Amniotic stem cell (primary cell): ENCODE measurements around the gene LGALS9.
"Not testable (repeated sequence)": the region's sequence is repeated elsewhere in the genome, so short reads cannot be mapped to it uniquely, and the experiment has no call there.

Experiments used
- DNase-seq: peaks from one replicate; lab custom pipeline; 2025; lab: John Stamatoyannopoulos, UW

The LGALS9 gene

DNA sequence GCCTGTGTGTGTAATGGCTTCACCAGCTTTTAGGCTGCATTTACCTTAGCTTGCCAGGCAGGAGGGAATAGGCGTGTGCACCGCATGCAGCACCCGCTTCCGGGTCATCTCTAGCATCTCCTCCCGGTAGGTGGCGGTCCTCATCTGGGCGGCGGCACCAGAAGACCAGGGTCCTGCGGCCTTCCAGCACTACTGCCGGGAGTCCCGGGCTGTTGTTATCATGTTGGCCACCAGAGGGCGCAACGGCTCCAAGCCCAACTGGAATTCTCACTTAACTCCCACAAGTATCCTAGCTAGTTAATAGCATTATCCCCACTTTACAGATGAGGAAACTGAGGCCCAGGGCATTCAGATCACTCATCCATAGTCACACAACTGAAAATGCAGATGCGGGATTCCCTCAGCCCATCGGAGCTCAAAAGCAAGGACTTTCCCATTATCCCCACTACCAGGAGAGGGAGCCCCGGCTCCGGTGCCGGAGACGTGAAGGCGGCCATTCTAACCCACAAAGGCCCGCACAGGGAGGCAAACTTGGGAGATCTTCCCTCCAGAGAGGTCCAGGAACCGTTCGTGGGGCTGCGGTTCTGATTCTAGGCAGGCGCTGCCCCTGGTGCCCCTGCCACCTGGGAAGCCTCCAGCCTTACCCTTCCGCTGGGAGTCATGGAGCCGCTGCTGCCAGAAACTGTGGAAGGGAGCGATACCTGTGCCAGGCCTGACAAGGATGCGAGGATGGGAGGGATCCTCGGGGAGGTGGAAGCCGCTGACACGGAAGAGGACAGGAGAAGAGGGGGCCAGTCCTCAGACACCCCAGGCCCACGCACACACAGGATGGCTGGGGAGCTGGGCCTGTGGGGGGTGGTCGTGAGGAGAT lies 23.9 kb downstream of the LGALS9 start:
- no peak for DNase-seq

DNA sequence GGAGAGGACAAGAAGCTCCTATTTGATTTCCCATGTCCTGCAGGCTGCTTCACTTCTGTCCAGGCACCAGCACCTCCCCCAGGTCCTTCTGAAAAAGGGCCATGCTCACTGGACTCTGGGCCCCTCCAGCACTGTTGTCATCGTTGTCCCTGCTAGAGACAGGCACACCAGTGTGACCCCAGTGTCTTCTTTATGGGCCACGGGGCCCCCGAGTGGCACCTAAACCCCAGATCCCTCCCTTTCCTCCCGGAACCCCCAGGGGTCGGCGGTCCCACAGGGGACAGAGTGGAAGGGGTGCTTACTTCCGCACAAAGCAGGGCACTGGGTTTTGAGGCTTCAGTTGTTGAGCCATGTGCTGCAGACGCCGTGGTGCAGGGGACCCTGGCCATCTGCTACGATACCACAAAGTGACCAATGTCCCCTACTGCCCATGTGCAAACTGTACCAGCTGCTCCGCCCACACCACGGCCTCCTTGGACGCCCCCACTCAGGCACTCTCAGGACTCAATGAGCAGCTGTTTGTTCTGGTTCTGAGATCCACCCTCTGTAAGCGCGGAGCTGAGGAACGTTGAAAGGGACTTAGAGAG lies 24.6 kb downstream of the LGALS9 start:
- DNase-seq = not testable (repeated sequence)

DNA sequence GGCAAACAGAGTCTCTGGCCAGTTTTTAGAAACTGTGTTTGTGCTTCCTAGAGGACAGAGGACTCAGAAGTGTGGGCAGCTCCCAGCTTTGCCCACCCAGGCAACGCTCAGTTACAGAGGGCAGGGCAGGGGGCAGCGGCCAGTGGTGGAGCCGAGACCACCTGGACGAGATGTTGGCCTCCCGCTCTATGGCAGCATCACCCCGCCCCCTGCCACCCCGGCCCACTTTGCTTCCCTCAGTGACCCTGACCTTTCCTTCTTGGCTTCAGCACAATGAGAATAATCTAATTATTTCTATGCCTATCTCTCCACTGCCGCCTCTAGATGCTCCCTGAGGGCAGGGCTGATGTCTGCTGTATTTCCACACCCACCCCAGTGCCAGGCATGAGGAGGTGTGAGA lies 25.6 kb downstream of the LGALS9 start:
- not testable (repeated sequence) for DNase-seq

DNA sequence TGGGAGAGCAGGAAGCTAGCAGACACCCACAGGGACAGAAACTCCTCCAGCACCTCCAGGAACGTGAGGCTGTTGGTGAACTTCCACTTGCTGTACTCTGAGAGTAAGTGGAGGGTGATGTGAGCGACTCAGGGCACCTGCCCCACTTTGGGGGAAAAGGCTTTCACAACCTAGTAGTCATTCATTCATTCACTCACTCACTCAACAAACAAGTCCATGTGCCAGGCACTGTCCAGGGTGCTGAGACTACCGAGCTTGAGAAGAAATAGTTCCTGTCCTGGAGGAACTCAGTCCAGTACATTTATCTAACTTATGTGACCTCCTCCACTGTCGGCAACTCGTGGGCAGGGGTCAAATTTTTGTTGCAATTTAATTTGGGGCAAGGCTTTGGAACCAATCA lies 26.6 kb downstream of the LGALS9 start:
- no peak for DNase-seq

DNA sequence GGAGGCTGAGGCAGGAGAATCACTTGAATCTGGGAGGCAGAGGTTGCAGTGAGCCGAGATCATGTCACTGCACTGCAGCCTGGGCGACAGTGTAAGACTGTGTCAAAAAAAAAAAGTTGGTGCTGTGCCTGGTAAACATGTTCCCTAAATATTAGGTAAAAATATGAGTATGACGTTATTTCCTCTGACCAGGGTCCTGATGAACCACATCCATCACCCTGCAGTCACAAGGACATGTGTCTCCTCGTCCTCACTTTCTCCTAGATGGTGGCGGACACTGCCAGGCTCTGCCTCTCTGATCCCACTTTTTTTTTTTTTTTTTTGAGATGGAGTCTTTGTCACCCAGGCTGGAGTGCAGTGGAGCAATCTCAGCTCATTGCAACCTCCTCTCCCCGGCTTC lies 28.7 kb downstream of the LGALS9 start:
- no peak for DNase-seq

DNA sequence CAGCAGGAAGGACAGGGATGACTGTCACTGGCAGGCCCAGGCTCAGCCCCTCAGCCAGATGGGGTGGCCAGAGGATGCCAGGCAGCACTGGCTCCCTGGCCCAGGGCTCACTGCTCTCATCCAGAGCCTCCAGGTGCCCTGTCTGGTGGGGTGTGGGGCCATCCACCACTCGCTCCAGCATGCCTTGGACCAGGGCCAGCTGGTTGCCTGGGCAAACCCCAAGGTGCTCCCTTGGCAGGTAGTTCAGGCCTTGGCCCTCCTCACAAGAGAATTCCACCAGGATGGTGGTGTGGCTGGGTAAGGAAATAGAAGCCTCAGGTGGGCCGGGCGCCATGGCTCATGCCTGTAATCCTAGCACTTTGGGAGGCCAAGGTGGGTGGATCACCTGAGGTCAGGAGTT lies 29.4 kb downstream of the LGALS9 start:
- no peak for DNase-seq

DNA sequence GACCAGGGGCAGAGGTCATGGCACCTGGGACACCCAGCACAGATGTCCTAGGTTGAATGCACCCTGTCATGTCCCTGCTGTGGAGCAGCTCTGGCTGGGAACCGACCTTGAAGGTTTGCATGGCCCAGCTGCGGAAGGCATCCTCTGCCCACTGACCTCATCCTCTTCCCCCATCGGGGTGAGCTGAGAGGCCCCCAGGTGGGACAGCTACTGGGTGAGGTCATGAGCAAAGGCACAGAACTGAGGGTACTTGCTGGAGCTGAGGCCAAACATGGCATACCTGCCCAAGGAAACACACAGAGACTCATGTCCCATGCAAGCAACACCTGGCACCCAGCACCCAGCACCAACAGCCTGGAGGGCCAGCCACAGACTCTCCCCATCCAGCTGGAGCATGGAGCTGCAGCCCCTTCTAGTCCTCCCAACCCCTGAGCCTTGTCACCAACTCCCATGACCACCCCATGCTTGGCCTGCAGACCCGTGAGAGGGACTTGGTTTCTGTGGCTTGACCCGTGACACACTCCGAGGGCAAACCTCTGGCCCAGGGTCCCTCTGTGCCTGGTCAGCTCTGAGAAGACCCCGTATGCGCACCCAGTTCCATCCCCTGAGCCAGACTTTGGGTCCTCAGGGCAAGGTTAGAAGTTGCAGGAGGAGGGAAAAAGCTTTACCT lies 33.1 kb downstream of the LGALS9 start:
- no peak for DNase-seq

DNA sequence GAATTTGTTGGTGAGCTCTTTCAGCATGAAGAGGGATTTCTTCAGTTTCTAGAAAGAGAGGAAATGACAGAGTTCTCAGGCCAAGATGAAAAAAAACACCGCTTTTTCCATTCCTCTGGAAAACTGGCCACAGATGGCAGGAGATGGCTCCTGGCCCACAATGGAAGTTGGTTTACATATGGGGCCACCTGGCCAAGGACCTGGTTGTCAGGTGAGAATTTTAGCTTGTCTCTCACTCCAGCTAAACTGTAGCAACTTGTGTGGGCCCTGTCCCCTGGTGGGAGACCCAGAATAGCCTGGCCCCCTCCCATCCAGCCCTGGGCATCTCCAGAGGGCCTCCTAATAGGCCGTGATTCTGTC lies 33.6 kb downstream of the LGALS9 start:
- no peak for DNase-seq

DNA sequence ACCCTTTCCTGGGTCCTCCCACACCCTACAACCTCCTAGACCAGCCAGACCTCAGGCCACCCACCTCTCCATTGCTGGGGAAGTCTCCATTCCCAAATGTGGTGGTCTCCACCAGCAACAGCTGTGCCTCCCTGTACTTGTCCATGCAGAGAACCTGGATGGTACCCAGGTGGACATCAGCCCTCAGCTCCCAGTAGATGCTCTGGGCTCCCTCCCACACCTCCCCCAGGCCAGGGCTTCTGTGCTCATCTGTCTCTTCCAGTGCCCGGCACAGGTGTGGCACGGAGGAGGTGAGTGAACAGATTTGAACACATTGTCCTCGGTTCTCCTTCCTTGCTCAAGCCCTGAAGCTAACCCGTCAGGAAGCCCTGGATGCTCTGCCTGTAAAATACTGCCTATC lies 34.6 kb downstream of the LGALS9 start:
- no peak for DNase-seq

DNA sequence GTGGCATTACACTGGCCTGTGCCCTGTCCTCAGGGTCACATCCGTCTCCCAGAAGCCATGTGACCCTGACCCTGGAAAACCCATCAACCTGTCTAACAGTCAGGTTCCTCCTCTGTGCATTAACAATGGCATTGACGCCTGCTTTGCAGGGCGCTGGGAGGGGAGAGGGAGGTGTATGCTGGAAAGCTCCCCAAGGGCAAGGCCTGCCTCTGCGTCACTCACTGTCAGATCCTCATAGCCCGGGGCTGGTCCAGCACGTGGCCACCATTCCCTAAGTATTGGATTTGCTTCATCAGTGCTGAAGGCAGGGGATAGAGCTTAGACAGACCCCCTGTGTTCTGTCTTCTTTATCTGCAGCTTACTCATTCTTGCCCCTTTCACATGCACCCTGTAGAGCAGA lies 35.3 kb downstream of the LGALS9 start:
- DNase-seq = not testable (repeated sequence)

DNA sequence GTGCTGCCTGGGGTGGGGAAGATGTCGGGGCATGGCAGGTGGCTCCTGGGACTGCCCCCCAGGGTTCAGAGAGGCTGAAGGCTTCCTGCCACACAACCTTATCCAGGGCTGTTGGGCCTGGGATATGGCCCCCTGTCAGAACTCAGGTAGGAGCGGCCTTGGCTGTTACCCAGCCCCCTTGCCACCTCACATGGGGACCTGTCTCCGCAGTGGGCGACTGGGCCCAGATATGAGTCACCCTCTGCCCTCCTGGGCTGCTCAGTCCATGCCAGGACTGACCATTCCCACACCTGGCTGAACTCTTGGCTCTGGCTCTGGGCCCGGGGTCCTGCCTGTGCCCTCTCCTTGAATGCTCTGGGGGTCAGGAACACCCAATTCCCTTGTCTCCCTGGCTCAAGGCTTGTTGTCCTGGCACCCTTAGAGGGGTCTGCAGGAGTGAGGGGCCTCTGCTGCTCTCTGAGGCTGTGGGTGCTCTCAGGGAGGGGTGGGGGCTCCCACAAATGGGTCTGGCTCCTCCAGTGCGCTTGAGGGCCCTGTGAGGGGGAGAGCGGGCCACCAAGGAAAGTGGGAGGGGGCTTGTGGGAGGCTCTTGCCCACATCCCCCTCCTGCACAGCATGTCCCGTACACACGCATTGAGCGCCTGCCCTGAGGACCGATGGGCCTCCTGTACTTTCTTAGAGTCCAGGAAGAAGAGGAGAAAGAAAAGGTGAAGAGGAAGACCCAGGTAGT lies 36.0 kb downstream of the LGALS9 start:
- no peak for DNase-seq

DNA sequence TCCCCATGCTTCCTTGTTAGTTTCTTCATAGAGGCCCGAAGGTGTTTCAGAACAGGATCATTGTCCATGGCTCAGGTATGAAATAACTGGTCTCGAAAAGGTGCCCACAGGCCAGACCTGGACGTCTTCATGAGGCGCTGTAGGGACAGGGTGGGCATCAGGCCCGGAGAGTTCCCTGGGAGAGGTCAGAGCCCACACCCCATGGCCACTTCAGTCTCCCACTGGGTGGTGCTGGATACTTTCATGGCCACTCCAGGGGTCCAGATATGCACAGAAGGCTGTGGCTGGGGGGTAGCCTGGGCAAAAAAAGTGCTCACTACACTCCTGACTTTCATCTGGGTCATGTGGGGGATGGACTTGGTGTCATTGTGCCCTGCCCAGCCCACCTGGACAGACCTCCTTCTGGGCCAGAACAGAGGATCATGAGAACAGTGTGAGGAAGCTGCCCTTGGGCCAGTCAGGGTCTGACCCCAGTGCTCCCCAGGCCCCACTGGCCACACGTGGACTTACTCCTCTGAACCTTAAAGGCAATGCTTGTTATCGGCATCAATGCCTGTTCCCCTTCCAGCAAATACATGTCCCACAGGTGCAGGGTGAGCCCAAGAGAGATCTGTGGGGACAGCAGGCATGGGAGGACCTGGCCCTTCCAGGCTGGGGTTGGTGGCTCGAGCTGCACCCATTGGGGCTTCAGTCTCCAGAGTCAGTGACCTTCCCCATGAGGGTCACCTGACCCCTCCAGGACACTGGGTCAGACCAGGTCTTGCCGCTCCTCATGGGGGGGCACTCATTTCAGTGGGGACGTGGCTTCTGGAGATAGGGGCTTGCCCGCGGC lies 36.9 kb downstream of the LGALS9 start:
- DNase-seq = no peak

DNA sequence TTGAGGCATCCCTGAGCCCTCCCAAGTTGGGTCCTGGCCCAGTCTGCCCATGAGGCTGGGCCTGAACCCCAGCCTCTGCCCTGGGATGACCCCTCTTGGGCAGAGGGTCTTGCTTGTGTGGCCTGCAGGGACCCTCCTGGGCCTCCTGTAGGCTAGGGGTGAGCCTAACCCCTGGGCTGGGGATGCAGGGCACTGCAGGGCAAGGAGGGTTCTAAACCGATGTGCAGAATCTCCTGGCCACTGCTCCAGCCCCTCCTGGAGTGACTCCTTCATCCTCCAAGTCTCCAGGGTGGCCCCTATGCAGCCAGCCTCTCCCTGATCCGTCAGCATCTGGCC lies 37.5 kb downstream of the LGALS9 start:
- no peak for DNase-seq

DNA sequence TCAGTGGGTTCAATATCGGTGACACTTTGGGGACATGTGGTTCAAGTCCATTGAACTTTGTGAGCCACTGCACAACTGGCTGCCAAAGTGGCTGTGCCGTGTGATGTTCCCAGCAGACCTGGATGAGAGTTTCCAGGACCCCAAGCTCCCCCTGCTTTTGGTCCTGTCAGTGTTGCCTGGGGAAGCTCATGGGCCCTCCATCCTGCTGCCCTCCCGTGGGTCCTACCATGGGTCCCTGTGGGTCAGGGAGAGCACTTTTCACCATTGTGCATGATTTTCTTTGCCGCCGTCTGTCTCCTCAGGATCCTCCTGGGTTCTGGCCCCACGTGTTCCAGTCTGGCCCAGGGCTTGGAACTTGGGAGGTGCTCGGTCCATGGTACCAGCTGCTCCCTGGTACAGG lies 38.1 kb downstream of the LGALS9 start:
- DNase-seq = no peak

DNA sequence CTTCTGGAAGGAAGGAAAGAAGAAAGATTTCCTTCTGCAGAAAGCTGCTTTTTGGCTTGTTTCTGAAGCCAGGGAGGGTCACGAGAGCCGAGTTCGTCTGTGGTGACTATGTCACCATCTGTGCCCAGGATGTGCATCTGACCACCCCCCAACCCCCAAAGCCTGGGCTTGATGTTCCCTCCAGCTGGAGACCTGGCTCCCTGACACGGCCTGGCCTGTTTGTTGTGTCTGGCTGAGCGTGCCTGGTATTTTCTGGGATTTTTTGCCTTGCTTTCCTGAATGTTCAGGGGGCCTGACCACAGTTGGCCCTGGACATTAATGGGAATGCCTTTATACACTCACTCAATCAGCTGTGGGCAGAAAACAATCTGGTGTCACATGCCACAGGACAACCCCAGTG lies 38.9 kb downstream of the LGALS9 start:
- DNase-seq = no peak

DNA sequence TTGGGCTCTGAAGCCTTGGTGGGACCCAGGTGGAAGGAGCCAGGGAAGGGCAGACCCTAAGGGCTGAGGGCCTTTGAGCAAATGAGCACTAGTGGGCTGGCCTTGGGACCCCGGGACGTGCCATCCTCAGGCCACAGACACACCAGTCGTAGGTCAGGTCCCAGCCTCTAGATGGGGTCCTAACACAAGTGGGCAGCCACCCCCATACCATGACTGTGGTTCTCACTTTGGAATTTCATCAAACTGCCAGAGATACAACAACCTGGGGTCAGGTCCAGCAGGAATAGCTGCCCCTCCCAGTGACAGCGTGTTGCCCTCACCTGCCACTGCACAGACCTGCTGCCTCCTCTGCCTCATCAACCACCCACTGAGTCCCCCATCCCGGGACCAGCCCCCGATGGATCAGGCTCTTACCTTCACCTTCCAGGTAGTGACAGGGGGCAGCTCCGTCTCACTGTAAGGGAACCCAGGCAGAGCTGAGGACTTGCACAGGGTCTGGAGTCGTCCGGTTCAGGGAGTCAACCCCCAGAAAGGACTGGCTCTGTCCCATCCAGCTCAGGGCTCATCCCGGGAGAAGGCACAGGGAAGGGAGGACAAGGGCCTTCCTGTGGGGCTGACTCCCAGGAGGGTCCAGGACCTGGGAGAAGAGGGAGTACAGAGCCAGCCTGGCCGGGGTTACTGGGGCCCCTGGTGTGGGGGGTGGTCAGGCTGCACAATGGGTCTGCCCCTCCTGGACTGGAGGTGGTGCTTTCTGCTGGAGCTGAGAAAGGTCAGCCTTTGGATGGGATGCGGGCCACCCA lies 40.0 kb downstream of the LGALS9 start:
- no peak for DNase-seq

DNA sequence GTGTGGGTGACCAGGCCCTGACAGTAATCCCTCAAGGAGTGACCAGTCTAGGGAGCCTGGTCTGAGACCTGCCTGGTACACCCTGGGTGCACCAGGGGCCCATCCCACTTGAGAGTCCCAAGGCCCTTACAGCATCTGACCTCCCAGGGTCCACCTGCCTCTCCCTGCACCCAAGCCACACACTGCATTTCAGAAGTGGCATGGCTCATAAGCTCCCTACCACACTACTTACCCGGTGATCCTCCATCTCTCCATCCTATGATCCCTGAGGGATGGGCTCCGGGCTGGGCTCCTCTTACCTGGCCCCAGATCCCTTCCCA lies 40.6 kb downstream of the LGALS9 start:
- DNase-seq = no peak

DNA sequence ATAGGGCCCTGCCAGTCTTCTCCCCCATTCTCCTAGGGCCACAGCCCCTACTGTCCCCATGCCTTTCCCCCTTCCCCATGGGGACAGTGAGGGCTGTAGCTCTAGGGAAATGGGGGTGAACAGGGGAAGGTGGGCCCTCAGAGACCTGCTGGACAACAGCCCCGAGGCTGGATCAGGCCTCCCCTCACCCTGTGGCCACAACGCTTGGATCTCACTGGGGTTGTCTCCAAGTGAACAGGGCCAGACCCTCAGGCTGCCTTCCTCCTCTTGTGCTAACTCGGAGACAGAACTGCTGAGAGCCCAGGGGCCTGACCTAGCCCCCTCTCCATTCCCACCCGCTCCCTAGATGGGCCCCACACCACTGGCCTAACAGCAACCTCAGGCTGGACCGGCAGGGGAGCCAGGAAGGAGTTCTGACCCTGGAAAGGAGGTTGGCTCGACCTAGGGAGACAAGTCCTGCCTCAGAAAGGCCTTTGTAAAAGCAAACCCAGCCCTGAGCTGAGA lies 41.0 kb downstream of the LGALS9 start:
- DNase-seq = not testable (repeated sequence)

DNA sequence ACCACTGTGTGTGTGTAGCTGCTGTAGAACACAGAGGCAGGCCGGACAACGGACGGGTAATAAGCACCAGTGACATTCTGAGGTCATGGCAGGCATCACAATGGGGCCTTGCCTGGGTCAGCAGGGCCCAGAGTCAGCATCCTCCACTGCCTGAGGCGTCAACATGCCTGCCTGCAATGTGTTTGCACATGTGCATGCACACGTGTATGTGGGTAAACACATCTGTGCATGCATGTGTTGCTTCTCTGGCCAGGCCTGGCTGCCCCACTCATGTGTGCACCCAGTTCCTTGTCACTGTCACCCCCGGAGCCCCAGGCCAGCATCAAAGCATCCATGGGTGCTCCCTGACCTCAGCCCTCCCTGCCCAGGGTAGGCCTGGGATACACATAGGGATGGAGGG lies 43.3 kb downstream of the LGALS9 start:
- no peak for DNase-seq

DNA sequence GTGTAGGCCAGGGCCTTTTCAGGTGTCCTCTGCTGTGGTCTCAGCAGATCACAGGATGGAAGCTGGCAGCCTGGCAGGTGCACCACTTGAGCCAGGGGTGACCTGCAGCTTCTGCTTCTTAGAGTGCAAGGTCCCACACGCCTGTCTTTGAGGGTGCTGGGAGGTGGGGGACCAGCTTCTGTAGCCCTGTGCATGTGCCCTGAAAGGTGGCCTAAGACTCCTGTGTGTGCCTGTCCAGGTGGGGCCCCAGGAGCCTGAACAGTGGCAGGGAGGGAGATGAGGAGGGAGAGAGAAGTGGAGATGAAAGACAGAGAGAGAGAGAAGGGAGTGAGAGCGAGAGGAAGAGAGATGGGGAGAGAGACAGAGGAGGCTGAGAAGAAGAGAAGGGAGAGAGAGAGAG lies 46.2 kb downstream of the LGALS9 start:
- no peak for DNase-seq

DNA sequence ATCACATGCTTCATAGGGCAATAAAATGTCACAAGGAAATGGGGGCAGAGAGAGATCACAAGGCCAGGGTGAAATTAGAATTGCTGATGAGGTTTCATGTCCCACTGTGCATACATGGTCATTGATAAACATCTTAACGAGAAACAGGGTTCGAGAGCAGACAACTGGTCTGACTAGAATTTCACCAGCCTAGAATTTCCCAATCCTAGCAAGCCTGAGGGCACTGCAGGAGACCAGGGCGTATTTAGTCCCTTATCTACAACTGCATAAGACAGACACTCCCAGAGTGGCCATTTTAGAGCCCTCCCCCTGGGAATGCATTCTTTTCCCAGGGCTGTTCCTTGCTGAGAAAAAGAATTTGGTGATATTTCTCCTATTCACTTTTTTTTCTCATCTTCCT lies 55.3 kb downstream of the LGALS9 start:
- not testable (repeated sequence) for DNase-seq
